K562 (cell line): Measurements from ENCODE around the gene PACRG. TPM values are rescaled to one million over a fixed set of nuclear protein-coding genes. Genes with fewer than 3 reads are reported as not detected.

Experiments
- DEAF1 ChIP-seq: fragments of 450-650 bp; formaldehyde crosslinking; IDR thresholded peaks from 2 replicates; pipeline ENCODE4 v1.4.0; 2020; ENCODE audit warnings: mild to moderate bottlenecking, moderate library complexity
- FOXP4 ChIP-seq: sonication (generic); formaldehyde crosslinking; IDR thresholded peaks from 2 replicates; pipeline ENCODE4 v1.8.0; 2022; ENCODE audit warnings: mild to moderate bottlenecking, missing genetic modification reagents, borderline replicate concordance
- HOMEZ ChIP-seq: fragments of 250-450 bp; sonication (Bioruptor Pico); IDR thresholded peaks from 2 replicates; pipeline ENCODE4 v1.4.0; 2020; ENCODE audit warnings: mild to moderate bottlenecking, moderate library complexity
- MAFG ChIP-seq: fragments of 450-650 bp; conservative IDR thresholded peaks from 2 replicates; pipeline ENCODE4 v1.6.1; 2016; ENCODE audit warnings: missing genetic modification characterization, missing compliant biosample characterization
- polyA plus RNA-seq, 8 experiments: library from polyadenylated mRNA; depleted of rRNA in 4 of 8; stranded (reverse) in 5 of 8; unstranded in 3 of 8; fragments of >200 nt; fragmentation: Nextera tagmentation in 2 of 8; fragmentation: Illumina TruSeq in 1 of 8; extraction: Ambion mirVana in 2 of 8; extraction: Trizol in 1 of 8; gene quantifications; 2 replicates each; pipeline versions ENCODE4 v1.2.1 to v1.2.3, GENCODE V29; 2011 to 2014; ENCODE audit warnings: inconsistent platforms in 1 of 8, missing spikeins in 1 of 8
- total RNA-seq, 7 experiments: library from RNA; depleted of rRNA in 6 of 7; stranded (reverse); fragments of >200 nt in 6 of 7; fragmentation: Illumina TruSeq in 2 of 7; extraction: Trizol in 2 of 7; gene quantifications; 2 replicates each; pipeline versions ENCODE4 v1.2.1 to v1.2.3, GENCODE V29; 2011 to 2021; ENCODE audit warnings: low replicate concordance in 1 of 7
- TF ChIP-seq, protein P1 (sequence below): fragments of 200-400 bp; formaldehyde crosslinking; IDR thresholded peaks from 2 replicates; pipeline ENCODE4 v1.6.1; 2017; ENCODE audit warnings: mild to moderate bottlenecking, low read depth, low read length, moderate library complexity

PACRG gene
- total and polyA plus RNA-seq, 9 of the 15 experiments (the other 6 are each of a cell fraction or from before 2014, with no cell fraction given): 0.04 TPM; not detected in 8

DNA sequence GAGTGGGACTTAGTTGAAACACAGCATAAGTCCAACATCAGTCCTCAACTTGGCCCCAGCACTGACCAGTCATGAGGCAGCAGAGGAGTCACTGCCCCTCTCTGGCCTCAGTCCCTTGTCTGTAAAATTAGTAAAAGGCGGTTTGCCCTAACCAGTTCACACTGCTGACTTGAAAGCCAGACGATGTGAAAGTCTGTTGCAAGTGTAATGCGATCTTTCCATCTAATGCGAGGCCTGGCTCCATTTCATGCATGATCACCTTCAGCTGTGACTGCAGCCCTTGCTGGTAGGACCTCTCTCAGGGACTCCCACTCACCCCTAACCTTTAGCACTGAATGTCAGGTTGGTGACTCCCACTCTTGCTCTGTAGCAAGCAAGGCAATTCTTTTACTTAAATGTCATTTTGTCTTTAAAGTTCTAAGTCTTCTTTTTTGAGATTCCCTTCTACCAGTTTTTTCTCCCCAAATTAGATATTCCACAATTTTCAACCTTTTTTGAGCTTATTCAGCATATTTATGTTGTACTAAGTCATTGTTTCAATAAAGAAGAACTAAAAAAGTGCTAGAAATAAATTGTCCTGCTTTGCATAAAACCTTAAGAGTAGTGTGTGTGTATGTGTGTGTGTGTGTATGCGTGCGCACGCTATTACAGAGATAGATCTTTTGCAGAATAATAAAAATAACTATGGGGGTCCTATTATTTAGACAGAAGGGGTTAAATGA is 245.5 kb downstream of the PACRG start (continued):
- no peak for TF ChIP-seq HOMEZ (CRISPR knock-in tag)
- peak; percentile 65 for TF ChIP-seq MAFG (tag)
- TF ChIP-seq DEAF1 (CRISPR knock-in tag): no peak
- TF ChIP-seq FOXP4 (CRISPR knock-in tag): no peak
- TF ChIP-seq, protein P1, sequence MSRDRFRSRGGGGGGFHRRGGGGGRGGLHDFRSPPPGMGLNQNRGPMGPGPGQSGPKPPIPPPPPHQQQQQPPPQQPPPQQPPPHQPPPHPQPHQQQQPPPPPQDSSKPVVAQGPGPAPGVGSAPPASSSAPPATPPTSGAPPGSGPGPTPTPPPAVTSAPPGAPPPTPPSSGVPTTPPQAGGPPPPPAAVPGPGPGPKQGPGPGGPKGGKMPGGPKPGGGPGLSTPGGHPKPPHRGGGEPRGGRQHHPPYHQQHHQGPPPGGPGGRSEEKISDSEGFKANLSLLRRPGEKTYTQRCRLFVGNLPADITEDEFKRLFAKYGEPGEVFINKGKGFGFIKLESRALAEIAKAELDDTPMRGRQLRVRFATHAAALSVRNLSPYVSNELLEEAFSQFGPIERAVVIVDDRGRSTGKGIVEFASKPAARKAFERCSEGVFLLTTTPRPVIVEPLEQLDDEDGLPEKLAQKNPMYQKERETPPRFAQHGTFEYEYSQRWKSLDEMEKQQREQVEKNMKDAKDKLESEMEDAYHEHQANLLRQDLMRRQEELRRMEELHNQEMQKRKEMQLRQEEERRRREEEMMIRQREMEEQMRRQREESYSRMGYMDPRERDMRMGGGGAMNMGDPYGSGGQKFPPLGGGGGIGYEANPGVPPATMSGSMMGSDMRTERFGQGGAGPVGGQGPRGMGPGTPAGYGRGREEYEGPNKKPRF: no peak
